Breast epithelium (tissue), 3 donors: ENCODE data around the gene SLC25A43.
"Not testable (repeated sequence)": the region's sequence is repeated elsewhere in the genome, so short reads cannot be mapped to it uniquely, and the experiment has no call there.

Source experiments
- CTCF ChIP-seq, 3 donors: fragments of 450-650 bp; IDR thresholded peaks; one replicate each; pipeline ENCODE4 v1.5.1; 2016 to 2017; ENCODE audit warnings: antibody characterized with exemption in 3 of 3, mild to moderate bottlenecking in 3 of 3, moderate library complexity in 3 of 3
- POLR2AphosphoS5 ChIP-seq, 3 donors: sonication (generic); formaldehyde crosslinking; IDR thresholded peaks; one replicate each; pipeline ENCODE4 v1.6.1; 2017; ENCODE audit warnings: antibody characterized with exemption in 3 of 3

- TF ChIP-seq POLR2AphosphoS5, CTCF (IDR thresholded peaks at IDR 0.05): not testable (repeated sequence)
These were observed 42.2 kb downstream of the SLC25A43 start for GRCh38 chrX:119441295-119441694.
